Measurements from ENCODE around the gene MVB12A. TPM values are rescaled to one million over a fixed set of nuclear protein-coding genes. Genes with fewer than 3 reads are reported as not detected.

MVB12A gene
- total RNA-seq, 2 donors from 2014 or later: 25.3 to 103 TPM

- Histone ChIP-seq H3K9me3 (no peaks in the 10 kb centered on the region), H3K27me3 (replicated peaks; ENCODE audit: insufficient read depth) (no peaks in the 10 kb centered on the region), H3K4me1 (ENCODE audit: control insufficient read depth in 1 of 2, low read depth in 2 of 2) (no peaks in the 10 kb centered on the region), H3K4me3 (no peak overlapping the region), H3K36me3 (peaks cover 6% of the 10 kb centered on the region), H3K27ac (no peak overlapping the region)
- ATAC-seq (ENCODE audit: insufficient number of reproducible peaks, low FRiP score, low read depth): no peak
- no peak for DNase-seq (ENCODE audit: low spot score)
- TF ChIP-seq, protein P1, sequence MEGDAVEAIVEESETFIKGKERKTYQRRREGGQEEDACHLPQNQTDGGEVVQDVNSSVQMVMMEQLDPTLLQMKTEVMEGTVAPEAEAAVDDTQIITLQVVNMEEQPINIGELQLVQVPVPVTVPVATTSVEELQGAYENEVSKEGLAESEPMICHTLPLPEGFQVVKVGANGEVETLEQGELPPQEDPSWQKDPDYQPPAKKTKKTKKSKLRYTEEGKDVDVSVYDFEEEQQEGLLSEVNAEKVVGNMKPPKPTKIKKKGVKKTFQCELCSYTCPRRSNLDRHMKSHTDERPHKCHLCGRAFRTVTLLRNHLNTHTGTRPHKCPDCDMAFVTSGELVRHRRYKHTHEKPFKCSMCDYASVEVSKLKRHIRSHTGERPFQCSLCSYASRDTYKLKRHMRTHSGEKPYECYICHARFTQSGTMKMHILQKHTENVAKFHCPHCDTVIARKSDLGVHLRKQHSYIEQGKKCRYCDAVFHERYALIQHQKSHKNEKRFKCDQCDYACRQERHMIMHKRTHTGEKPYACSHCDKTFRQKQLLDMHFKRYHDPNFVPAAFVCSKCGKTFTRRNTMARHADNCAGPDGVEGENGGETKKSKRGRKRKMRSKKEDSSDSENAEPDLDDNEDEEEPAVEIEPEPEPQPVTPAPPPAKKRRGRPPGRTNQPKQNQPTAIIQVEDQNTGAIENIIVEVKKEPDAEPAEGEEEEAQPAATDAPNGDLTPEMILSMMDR (IDR thresholded peaks at IDR 0.05): no peak
Observed at GRCh38 chr19:17414097-17414496, 5.8 kb upstream of the MVB12A start.

GRCh38 chr19:17415121-17415520, 4.7 kb upstream of the MVB12A start:
- peak overlapping the region in 1 of 2 donors; percentile 15 for H3K27ac ChIP-seq
- no peak for DNase-seq (ENCODE audit: low spot score)
- H3K27me3 ChIP-seq (replicated peaks; ENCODE audit: insufficient read depth): no peaks in the 10 kb centered on the region
- H3K9me3 ChIP-seq: no peaks in the 10 kb centered on the region
- ATAC-seq (ENCODE audit: insufficient number of reproducible peaks, low FRiP score, low read depth): no peak
- TF ChIP-seq, protein P1 (IDR thresholded peaks at IDR 0.05): no peak
- no peaks in the 10 kb centered on the region for H3K4me1 ChIP-seq (ENCODE audit: control insufficient read depth in 1 of 2, low read depth in 2 of 2)
- H3K4me3 ChIP-seq: peak overlapping the region; percentile 40
- peaks cover 6% of the 10 kb centered on the region for H3K36me3 ChIP-seq

DNA sequence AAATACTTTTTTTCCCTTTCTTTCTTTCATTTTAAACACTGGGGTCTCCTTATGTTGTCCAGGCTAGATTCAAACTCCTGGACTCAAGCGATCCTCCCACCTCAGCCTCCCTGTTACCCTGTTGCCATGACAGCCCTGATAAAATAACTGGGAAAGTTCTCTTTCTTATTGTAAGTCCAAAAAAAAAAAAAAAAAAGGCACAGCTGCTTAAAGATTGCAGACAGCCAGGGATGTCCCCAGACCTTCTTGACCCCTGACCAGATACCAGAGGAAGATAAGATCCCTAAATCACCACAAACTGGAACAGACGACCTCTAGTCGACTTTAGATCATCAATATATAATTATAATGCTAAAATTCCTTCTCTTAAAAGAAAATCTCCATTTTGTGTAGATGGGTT, 1.1 kb upstream of the MVB12A start:
- H3K27me3 ChIP-seq (replicated peaks; ENCODE audit: insufficient read depth): no peaks in the 10 kb centered on the region
- H3K36me3 ChIP-seq: peaks cover 4% of the 10 kb centered on the region
- peaks cover 0 to 8% of the 10 kb centered on the region in 2 donors for H3K4me1 ChIP-seq (ENCODE audit: control insufficient read depth in 1 of 2, low read depth in 2 of 2)
- no peaks in the 10 kb centered on the region for H3K9me3 ChIP-seq
- ATAC-seq (ENCODE audit: insufficient number of reproducible peaks, low FRiP score, low read depth) (no peak), DNase-seq (ENCODE audit: low spot score) (no peak)
- TF ChIP-seq, protein P1 (IDR thresholded peaks at IDR 0.05): no peak
- H3K4me3 ChIP-seq: peak overlapping the region; percentile 90
- peak overlapping the region in 1 of 2 donors; percentile 83 for H3K27ac ChIP-seq

DNA sequence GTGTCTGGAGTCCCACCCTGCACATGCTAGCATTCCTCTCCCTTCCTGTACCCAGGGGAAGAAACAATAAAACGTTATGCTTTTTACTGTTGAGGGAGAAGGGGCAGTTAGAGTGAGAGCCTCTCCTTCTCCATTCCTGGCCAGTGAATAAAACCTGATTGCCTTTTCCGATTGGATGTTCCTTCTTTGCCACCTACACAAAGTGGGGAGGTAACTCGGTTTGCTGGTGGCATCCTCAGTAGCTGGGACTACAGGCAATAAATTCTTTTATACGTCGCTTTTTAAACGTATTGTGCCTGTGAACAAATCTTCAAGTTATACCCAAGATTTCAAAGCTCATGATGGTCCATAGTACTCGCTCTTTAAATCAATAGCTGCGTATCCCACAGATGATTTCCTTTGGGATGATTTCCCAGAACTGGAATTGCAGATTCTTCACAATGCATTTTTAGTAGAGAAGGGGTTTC, 660 bp upstream of the MVB12A start:
- H3K27ac ChIP-seq: peak overlapping the region; percentile 62 to 83
- no peak for ATAC-seq (ENCODE audit: insufficient number of reproducible peaks, low FRiP score, low read depth)
- no peak for DNase-seq (ENCODE audit: low spot score)

DNA sequence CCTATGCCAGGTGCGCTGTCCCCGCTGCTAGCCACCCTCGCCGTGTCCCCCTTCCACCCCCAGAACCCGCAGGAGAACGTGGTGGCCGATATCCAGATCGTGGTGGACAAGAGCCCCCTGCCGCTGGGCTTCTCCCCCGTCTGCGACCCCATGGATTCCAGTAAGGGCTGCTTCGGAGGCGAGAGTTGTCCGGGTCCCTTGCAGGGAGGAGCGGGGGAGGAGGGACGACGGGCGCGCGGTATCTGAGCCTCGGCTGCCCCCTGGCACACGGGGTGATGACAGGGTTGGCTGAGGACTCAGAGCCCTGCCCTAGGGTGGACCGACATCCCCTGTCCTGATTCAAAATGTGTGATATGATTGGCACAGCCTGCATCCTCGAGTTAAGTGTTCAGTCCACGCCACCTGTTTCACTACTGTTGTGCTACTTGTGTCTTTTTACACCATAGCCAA, 653 bp downstream of the MVB12A start:
- ATAC-seq (ENCODE audit: insufficient number of reproducible peaks, low FRiP score, low read depth) (no peak), DNase-seq (ENCODE audit: low spot score) (no peak)
- Histone ChIP-seq H3K36me3 (peaks cover 7% of the 10 kb centered on the region), H3K4me3 (peak overlapping the region; percentile 90), H3K9me3 (no peaks in the 10 kb centered on the region), H3K4me1 (ENCODE audit: control insufficient read depth in 1 of 2, low read depth in 2 of 2) (peaks cover 0 to 8% of the 10 kb centered on the region in 2 donors), H3K27me3 (replicated peaks; ENCODE audit: insufficient read depth) (no peaks in the 10 kb centered on the region), H3K27ac (no peak overlapping the region)
- TF ChIP-seq, protein P1 (IDR thresholded peaks at IDR 0.05): no peak

More for the DNA sequence above, 660 bp upstream of the MVB12A start:
- peaks cover 7% of the 10 kb centered on the region for H3K36me3 ChIP-seq
- H3K4me1 ChIP-seq (ENCODE audit: control insufficient read depth in 1 of 2, low read depth in 2 of 2): peaks cover 0 to 8% of the 10 kb centered on the region in 2 donors
- no peaks in the 10 kb centered on the region for H3K9me3 ChIP-seq
- no peaks in the 10 kb centered on the region for H3K27me3 ChIP-seq (replicated peaks; ENCODE audit: insufficient read depth)
- TF ChIP-seq, protein P1 (IDR thresholded peaks at IDR 0.05): no peak
- peak overlapping the region; percentile 90 for H3K4me3 ChIP-seq

Data from thoracic aorta (tissue), 2 donors.